Activated CD8-positive, alpha-beta memory T cell treated with anti-CD3 and anti-CD28 coated beads for 24 hours (primary cell): Measurements from ENCODE around the gene SF1.
A peak's percentile ranks its signal among the peaks of the same experiment; 100 is the strongest.

Experiments
- DNase-seq: peaks from one replicate; pipeline ENCODE4 v3.0.0-alpha.2; 2020

SF1 gene

DNA sequence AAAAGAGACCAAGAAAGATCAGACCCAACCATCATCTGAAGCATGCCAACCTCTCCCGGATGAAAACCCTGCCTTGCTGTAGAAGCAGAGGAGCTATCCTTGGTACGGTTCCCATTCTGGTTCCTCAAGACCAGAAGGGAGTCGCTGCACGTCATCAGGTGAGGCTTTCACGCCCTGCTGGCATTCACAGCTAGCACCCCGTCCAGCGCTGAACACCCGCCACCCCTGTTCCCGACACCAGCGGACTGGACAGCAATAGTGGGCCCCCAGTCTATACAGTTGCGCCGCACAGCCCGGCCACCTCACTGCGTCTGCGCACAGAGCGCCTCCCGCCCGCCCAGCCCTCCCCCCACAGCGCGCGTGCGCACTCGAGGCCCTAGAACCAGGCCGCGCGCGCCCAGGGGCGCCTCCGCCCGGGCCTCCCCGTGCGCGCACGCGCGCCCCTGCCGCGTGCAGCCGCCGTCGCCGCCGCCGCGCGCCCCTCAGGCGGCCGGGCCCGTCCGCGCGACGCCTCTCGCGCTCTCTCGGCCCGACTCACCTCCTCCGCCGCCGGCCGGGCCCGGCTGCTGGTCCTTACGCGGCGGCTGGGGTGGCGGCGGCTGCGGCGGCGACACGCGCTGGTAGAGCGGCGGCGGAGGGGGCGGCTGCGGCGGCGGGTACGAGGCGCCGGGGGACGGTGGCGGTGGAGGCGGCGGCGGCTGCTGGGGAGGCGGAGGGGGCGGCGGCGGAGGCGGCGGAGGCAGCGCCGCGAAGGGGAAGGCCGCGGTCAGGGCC is 706 bp downstream of the SF1 start:
- DNase-seq: peak; percentile 92

DNA sequence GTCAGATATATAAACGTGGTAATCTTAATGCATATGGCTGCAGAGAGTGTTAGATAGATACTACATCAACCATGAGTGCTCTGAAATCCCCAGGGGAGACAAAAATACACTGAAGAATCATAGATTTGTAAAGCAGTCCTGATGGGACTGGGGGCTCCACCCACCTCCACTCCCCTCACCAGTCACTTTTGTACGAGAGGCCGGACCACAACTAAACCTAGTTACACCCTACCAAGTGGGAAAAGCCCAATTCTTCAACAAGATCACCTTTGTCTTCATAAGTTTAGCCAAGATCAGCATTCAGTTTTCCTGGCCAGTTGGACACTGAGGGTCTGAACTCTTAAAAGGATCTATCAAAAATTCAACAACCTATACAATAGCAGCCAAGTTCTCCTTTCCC is 1.5 kb downstream of the SF1 start:
- DNase-seq: no peak

DNA sequence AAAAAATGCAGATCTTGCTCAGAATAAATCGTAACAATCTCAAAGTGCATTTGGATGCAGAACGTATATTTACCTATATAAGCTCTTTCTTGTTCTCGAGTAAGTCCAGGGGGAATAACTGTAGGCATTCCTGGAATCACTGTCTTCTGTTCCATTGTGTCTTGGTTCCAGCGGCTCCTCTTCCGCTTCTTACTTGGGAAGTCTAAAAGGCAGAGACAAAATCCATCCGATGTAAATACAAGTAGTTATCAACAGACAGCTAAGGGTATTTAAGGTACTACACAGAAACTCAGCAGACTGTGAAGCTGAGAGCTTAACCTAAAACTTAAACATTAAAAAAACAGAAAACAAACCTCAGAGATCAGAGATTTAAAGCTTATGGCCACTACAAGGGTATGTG is 1.9 kb downstream of the SF1 start:
- no peak for DNase-seq

DNA sequence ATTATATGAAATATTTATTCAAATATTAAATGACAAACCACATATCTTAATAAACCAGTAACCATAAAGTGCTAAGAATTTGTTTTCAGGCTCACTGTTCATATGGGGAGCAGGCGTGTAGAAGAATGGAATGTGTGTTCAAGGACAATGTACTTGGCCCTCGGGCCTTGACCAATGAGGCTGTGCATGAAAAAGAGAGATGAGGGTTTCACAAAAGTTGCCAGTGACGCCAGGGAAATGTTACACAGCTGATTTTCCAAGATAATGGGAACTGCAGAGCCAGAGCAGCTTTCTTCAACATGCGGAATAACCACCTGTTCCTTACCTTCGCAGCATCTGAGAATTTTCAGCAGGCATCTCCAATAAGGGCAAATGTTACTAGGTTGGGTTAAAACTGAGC is 4.2 kb downstream of the SF1 start:
- DNase-seq: no peak

DNA sequence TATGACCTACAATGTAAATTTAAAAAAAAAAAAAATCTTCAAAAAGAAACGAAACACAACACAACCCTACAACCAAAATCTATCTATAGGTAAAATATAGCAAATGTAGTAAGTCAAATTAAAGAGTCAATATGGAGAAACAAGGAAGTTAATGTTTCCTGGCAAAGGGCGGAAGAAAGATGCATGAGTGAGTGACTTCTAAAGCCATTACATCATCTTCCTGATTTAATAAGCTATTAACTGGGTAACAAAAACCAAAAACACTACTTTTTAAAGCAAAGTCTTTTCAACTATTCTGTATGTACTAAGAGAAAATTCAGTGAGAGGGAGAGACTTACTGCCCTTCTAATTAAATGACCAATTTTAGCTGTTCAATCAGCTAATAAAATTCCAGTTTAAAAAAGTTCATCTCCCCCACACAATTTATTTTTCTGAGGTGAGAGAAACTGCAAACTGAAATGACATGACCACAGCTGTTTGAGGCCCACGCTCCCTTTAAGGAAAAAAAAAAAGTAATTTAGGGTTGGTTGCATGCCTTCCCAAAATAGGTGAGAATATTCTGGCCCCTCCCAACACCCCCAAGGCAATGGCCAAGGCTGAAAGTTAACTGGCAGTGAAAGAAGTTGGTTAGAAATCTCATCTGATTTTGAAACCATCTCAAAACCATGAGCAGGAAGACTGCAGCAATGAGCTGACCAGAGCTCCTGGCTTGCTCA is 5.9 kb downstream of the SF1 start:
- DNase-seq: no peak

DNA sequence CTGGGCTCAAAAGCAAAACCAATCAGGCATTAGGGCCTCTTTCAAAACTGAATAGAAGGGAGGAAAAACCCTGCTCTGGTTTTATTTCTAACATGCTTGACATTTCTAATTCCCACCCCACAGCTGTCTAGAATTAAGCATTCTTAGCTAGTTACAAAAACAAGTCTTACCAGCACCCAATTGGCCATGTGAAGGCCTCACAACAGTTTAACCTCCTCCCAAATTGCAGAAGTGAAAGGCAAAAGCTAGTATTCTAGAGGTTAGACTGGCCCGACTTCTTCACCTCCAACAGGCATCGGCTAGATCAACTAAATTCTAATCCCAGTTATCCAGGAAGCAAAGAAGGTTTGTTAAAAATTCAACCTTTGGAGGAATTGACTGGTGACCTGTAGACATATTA is 6.5 kb downstream of the SF1 start:
- DNase-seq: no peak

DNA sequence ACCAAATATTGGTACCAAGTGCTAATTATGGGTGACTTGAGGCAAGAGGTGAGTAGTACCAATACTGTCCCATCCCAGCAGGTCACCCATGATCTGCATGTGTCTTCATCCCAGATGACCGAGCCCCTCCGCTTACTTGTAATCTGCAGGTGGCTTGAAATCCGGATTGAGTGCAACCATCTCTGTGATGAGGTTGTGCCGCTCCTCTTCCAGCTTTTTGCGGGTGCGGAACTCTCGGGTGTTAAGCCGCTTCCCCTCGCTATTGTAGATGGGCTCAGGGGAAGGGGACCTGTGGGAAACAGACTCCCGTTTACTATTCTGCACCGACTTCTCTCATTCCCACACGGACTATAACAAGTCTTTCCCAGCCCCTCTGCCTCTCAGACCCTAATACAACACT is 8.2 kb downstream of the SF1 start:
- DNase-seq: no peak

DNA sequence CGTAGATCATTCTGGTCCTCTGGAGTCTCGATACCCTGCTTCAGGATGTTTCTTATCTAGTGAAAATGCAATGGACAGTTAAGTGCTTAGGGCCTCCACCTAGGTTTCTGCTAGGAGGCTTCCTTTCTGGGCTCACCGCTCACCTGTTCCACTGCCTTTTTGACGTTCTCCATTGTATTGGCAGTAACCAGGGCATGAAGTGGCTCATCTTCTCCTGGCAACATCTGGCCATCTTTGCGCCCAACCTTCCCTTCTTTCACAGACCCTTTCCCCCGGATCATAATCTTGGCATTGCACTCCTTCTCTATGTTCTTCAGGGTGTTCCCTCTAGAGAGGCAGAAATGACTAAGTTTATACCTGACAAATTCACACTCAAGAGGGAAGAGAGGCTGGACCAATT is 9.1 kb downstream of the SF1 start:
- DNase-seq: no peak

DNA sequence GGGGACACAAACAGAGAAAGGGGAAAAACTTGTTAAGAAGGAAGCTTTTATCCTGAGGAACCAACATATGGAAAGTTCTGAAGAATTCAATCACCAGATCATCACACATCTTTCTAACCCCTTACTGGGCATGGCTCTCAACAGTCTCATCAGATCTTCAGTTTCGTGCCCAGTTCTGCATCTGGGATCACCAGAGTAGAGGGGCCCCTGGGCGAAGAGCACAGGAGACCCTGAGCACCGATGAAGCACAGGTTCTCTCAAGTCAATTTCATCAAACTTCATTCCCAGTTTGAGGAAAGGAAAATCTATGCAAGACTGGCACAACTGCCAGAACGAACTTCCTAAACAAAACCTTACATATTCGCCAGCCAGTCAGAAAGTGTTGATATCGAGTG is 10.0 kb downstream of the SF1 start:
- no peak for DNase-seq

DNA sequence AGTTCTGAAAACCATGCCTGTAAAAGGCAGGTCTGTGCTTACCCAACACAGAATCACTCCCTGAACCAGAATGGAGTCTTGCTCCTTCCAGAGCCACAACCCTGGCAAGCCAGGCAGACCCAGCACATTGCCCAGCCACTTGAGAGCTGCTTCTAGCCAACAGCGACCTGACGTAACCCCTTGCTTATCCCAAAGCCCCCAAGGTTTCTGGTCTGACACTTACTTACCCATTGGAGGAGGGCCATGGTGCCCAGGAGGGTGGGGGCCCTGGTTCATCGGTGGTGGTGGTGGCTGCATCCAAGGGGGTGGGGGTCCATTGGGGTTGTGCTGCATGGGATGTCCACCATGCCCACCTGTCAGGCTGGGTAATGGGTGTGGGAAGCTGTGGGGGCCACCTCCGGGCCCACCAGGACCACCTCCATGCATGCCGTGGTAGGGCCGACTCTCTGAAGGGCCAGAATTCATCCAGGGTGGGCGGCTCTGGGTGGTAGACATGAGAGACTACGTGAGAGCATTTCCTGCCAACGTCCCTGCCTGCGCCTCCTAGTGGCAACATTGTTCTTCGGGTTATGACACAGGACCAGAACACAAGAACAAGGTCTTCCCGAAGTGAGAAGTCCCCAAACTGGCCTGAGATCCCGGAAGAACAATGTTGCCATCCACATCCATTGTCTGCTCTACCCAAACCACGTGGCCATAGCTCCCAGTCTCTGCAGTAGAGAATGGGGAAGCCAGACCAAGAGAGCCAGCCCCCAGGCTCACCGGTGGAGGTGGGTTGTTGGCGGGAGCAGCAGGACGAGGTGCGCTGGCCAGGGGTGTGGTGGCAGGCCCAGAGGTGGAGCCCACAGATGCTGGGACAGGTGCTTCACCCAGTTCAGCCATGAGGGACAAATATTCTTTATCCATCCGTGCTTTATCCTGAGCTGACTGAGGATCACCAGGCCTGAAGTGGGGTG is 10.7 kb downstream of the SF1 start:
- peak; percentile 91 for DNase-seq

DNA sequence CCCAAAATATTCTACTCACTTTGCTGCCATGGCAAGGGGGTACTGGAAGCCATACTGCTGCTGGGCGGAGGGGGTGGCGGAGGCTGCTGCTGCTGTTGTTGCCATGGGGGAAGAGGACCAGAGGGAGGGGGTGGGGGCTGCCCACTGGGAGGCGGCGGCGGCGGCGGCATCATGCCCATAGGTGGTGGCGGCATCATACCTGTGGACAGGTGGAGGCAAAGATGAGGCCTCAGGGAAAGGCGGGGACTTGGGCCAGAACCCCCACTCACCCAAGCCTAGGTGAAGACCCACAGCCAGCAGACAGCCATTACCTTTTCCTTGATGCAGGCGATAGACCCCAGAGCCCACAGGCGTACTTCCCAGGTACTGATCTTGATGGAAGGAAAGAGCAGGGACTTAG is 11.5 kb downstream of the SF1 start:
- no peak for DNase-seq

DNA sequence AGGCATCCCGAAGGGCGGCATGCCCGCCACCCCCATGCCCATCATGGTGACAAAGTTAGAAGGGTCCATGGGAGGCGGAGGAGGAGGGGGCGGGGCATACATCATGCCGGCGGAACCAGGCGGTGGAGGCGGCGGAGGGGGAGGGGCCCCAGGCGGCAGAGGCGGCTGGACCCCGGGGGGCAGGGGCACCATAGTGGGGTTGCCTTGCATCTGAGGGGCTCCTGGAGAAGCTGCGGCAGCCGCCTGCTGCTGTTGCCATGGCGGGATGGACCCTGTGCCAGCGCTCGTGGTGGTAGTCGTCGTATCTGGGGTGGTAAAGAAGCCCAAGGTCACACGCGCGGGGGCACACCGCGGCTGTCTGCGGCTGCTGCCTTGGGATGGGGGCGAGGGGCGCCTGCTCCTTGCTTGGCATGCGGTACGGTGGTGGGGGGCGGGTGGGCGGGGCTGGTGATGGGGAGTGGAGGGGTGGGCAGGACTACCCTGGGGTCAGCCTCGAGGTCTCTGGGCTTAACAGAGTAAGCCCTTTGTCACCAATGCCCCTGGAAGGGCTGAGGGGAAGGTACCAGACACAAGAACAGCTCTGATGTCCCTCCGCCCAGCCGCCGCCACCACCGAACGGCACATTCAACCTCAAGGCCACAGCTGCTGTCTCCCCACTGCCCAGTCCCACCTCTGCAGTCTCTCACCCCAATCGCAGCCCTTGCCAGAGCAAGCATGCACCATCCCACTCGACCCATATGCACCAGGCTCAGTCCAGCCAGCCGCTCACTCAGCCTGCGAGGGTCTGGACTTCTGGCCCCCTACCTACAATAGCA is 12.3 kb downstream of the SF1 start:
- DNase-seq: no peak

DNA sequence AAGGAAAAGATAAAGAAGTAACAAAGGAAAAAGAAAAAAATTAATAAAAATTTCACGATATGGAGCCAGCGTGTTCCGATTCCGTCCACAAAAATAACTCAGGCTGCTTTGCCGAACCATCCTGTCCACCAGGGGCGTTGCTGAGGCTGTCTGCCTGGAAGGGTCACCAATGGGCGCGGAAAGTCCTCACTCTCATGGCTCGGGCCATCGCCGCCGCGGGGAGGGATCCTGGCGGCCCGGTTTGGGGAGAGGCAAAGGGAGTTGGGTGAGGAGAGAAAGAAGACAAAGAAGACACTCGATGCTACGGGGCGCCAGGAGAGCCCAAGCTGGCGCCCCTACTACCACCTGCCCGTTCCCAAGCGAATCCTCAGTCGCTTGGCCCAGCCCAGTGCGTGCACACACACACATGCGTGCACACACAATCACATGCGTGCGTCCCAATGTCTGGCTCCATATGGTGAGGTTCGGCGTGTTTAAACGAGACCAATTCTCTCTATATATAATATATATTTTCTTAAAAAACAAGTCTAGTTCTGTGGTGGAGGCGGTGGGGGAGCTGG is 13.0 kb downstream of the SF1 start:
- no peak for DNase-seq

DNA sequence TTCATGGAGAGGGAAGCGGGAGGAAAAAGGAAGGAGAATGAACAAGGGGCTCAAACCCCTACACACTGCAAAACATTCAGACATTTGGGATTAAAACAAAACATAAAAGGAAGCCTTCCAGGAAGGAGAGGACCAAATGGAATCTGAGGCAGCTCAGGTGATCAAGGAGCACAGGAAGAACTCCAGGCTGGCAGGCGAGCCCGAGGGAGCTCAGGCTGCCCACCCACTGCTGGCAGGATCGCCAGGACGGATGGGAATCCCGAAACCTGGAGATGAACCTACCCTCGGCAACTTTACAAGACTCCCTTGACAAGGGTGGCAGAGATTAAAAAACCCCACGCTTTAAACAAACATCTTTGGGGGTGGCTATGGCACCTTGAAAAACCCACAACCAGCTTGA is 13.6 kb downstream of the SF1 start:
- no peak for DNase-seq

DNA sequence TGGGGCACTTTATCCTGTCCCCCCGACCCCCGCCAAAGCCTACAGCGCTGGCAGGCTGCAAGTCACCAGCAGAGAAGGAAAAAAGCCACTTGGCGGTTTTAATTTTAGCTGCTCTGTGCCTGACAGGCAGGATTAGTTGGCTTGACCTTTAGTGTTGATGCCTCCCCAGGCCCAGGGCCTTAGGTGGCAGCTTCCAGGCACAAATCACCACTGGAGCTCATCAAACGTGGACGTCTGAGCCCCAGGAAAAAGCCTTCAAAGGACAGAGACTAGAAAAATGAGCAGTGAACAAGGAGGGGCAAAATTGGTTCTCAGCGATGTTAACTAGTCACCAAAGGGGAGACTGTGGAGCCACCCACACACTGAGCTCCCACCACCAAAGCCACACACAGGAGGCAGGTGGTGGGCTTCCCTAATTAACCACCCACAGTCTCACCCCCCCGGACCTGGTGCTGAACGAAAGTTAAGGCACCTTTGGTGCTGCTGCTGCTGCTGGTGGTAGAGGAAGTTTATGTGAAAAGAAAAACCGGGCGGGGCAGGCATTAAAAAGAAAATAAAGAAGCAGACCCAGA is 14.2 kb downstream of the SF1 start:
- peak; percentile 77 for DNase-seq

DNA sequence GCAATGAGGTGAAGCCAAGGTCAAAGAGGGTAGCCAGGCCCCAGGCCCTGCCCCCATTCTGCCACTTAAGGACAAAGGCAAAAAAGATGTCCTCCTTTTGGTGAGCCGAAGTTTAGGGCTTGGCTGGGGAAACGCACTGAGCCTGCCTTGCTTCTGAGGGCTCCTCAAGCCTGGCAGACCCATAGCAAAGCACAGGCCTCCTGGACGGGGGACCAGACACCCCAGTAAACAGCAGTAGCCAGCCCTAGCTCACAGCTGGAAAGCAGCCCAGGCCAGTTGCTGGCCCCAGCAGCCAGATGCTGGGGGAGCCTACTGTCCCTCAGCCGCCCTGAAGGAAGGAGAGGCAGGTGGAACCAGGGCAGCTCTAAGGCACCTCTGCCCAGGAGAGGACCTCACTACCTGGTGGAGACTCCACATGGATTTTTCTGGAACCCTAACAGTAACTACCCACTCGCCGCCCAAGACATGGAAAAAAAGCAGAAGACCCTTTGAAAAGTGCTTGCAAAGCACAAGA is 14.8 kb downstream of the SF1 start:
- DNase-seq: no peak

DNA sequence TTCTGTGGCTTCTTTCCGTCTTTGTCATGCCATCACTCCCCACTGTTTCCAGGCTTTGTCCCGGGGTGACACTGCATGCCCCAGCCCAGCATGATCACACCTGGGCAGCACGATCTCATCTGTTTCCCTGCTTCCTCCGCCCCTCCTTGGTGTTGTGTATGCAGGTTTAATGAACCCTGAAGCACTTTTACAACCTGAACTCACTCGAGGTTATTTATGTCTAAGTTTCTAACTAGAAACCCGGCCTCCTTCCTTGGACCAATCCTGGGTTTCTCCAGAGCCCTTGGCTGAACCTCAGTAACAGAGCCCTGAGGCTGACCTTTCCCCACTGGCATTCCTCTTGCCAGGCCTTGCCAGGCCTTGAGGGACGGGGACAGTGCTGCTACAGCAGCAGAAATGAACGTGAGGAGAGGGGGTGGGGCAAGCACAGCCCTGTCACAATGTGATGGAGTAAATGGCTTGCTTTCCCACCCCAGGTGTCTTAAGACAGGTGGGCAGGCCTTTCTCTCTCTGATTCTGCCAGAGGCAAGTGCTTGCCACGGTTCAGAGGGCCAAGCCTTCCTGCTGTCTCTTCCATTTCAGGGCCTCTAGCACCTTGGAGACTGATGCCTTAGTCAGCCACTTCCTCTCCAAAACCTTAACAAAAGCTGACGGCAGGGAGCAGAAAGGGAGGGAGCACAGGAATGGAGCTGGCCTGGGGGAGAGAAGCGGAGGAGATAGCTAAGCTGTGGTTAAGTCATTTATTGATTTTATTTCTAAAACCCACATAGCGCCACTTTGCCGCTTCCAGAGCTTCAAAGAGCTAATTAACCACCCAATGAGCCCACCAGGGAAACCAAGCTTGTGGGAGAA is 15.4 kb downstream of the SF1 start:
- DNase-seq: no peak

DNA sequence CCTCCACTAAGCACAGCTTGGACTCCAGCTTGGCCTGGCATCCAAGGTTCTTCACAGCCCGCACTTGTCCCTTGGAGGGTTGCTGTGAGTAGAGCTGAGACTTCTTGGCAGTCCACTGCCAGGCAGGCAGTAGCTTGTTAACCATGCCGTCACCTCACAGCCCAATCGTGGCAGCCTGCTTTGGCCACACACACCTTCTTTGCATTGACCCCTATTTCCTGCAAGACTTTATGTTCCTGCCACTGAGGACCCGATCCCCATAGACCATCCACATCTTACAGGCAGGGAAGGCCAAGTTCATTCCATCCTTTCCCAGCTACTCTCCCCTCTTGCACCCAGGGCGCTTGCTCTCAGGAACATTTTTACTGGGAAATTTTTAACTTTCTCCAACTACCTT is 16.1 kb downstream of the SF1 start:
- no peak for DNase-seq

DNA sequence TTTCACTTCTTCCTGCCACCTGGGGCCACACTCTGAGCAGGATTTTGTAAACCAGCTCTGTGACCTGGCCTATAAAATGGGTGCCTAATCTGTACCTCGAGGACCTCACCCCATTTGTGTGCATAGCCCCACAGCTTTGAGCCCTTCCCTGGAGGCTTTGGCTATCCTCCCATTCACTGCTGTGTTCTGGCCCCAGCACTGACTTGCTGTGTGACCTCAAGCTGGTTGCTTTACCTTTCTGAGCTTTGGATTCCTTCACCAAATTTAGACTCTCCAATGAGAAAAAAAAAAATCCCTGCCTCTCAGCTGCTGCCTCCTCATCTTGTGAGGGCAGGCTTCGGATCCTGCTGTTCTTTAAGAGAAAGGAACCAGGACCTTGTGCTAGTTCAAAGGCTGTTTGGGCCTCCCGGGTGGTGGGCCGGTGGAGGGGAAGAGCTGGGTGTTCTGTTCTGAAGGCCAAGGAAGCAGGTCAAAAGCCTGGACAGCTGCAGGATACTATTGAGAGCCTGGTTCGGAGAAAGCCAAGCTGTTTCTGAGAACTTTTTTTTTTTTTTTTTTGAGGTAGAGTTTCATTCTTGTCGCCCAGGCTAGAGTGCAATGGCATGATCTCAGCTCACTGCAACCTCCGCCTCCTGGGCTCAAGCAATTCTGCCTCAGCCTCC is 17.5 kb downstream of the SF1 start:
- no peak for DNase-seq
